Activated CD8-positive, alpha-beta T cell treated with anti-CD3 and anti-CD28 coated beads, Interleukin-2, amount 10 ng/mL, durations not matched to agents 7 days and 5 days (primary cell): ENCODE data around the gene BOD1. TPM values are rescaled to one million over a fixed set of nuclear protein-coding genes. Genes with fewer than 3 reads are reported as not detected.
A peak's percentile ranks its signal among the peaks of the same experiment; 100 is the strongest.
"Not testable (repeated sequence)": the region's sequence is repeated elsewhere in the genome, so short reads cannot be mapped to it uniquely, and the experiment has no call there.

Experiments used
- ATAC-seq: fragments of 150-1000 bp; cut with Tn5 transposase; one replicate; pipeline ENCODE4 v1.10.0; 2021; ENCODE audit warnings: moderate library complexity
- CTCF ChIA-PET: fragments of 350-600 bp; sonication (Branson Sonifier 250); formaldehyde crosslinking; loops from one replicate; lab custom pipeline; 2021; ENCODE audit warnings: antibody characterized with exemption; lab: Charles Lee
- POLR2A ChIA-PET: fragments of 350-600 bp; sonication (Branson Sonifier 250); formaldehyde crosslinking; loops from one replicate; lab custom pipeline; 2021; ENCODE audit warnings: antibody characterized with exemption; lab: Charles Lee
- DNase-seq: peaks from one replicate; pipeline ENCODE4 v3.0.0-alpha.2; 2020
- H3K27ac Mint-ChIP-seq: one replicate; pipeline ENCODE4 v1.8.0; 2021; ENCODE audit warnings: mild to moderate bottlenecking, mixed read lengths
- H3K27me3 Mint-ChIP-seq: one replicate; pipeline ENCODE4 v1.8.0; 2021; ENCODE audit warnings: low read depth, mixed read lengths
- H3K36me3 Mint-ChIP-seq: one replicate; pipeline ENCODE4 v1.8.0; 2021; ENCODE audit warnings: low read depth, mixed read lengths
- H3K4me1 Mint-ChIP-seq: one replicate; pipeline ENCODE4 v1.8.0; 2021; ENCODE audit warnings: low read depth, mixed read lengths
- H3K4me3 Mint-ChIP-seq: one replicate; pipeline ENCODE4 v1.8.0; 2021; ENCODE audit warnings: mild to moderate bottlenecking, mixed read lengths
- H3K9me3 Mint-ChIP-seq: one replicate; pipeline ENCODE4 v1.8.0; 2022; ENCODE audit warnings: mixed read lengths; ENCODE audit not compliant: insufficient read depth
- total RNA-seq, 2 experiments: library from RNA; stranded (reverse); gene quantifications; one replicate each; pipeline ENCODE4 v1.2.3, GENCODE V29; 2021

The BOD1 gene
- total RNA-seq, 2 experiments from 2014 or later, result 14.0 to 20.3 TPM

DNA sequence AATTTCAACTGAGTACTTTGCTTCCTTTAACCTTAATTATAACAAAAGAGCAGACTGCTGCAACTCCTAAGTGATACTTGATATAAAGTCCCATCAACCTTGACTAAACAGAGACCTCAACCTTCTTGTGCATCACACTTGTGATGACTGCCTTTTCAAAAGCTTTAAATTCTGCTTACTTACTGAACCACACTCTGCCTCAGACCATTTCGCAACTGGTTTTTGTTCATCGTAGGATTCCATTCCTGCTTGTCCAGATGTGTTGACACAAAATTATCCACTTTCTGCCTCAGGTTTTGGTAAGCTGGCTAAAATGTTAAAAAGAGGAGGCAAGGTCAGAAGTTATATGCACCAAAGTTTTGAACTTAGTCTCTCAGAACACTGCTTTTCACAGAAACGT is 3.5 kb downstream of the BOD1 start:
- Mint-ChIP-seq H3K9me3 (no peaks in the 10 kb centered on the region), H3K36me3 (peaks cover 41% of the 10 kb centered on the region), H3K4me3 (no peak overlapping the region), H3K27me3 (no peaks in the 10 kb centered on the region), H3K4me1 (peaks cover 30% of the 10 kb centered on the region), H3K27ac (no peak overlapping the region)
- POLR2A ChIA-PET, result no interaction called here
- no peak for DNase-seq
- no peak for ATAC-seq
- CTCF ChIA-PET, result interaction anchor here (0.7 to 1.2 kb wide), 2 partner anchors 40 to 312 kb away, joined by 3 to 4 read pairs; no protein-coding TSS in a partner anchor

DNA sequence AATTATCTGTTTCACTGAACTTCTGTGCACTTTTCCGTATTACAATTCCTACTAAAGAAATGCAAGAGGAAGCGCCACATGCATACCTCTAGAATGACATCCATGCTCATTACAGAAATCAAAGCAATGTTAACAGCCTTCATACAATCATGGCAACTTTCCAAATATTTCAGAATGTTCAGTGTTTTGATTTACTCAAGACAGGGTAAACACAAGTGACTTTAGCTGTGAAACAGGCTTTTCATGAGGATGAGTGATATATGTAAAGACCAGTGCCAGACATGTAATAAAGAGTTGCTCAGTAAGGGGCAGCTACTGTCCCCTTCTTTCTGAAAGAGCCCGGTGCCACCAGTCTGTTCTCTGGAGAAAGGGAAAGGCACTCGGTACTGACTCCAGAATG is 4.7 kb downstream of the BOD1 start:
- ATAC-seq, result no peak
- no peaks in the 10 kb centered on the region for H3K9me3 Mint-ChIP-seq
- H3K4me3 Mint-ChIP-seq, result no peak overlapping the region
- ChIA-PET CTCF (no interaction called here), POLR2A (no interaction called here)
- peaks cover 52% of the 10 kb centered on the region for H3K36me3 Mint-ChIP-seq
- H3K27me3 Mint-ChIP-seq, result no peaks in the 10 kb centered on the region
- DNase-seq, result no peak
- H3K27ac Mint-ChIP-seq, result no peak overlapping the region
- H3K4me1 Mint-ChIP-seq, result peaks cover 25% of the 10 kb centered on the region

DNA sequence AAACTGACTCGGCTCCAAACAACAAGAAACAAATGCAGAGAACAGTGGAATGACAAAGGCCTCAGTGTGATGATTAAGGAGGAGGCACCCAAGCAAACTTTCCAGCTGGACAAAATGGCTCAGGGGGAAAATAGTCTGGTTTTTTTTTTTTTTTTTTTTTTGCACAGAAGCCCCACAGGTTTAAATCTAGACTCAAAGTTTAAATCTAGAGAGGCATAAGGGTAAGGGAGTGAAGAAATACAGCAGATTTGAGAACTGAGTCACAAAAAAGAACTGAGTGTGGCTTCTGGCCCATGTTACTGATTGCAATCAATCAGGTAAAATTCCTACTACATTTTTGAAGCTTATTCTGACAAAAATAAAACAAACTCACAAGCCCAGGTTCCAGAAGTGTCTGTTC is 12.3 kb downstream of the BOD1 start:
- no peak for ATAC-seq
- ChIA-PET CTCF (no interaction called here), POLR2A (no interaction called here)
- Mint-ChIP-seq H3K4me3 (no peak overlapping the region), H3K9me3 (no peaks in the 10 kb centered on the region), H3K27ac (no peak overlapping the region), H3K4me1 (no peaks in the 10 kb centered on the region), H3K36me3 (peaks cover 28% of the 10 kb centered on the region), H3K27me3 (no peaks in the 10 kb centered on the region)
- no peak for DNase-seq

DNA sequence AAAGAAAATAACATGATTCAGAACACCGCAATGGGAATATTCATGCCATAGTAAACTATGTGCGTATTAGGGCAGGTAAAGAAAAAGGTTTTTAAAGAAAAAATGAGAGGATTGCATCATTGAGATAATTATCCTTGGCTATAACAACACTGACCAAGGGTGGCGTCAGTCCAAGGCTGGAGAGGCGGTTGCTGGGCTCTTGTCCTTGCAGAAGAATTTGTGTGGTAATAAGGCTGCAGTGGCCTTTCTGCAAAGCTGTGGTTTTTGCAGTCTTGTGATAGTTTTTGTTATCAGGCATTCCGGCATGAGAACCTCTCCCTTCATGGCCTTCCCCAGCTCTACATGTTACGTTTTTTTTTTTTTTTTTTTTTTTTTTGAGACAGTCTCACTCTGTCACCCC is 14.0 kb downstream of the BOD1 start:
- Mint-ChIP-seq H3K27ac (no peak overlapping the region), H3K9me3 (no peaks in the 10 kb centered on the region), H3K27me3 (no peaks in the 10 kb centered on the region), H3K36me3 (peaks cover 23% of the 10 kb centered on the region), H3K4me3 (no peak overlapping the region), H3K4me1 (no peaks in the 10 kb centered on the region)
- no peak for ATAC-seq
- ChIA-PET POLR2A (no interaction called here), CTCF (interaction anchor here (1.5 kb wide), 1 partner anchor 13 kb away, joined by 9 read pairs; the partner anchor contains the start of gene BOD1)
- DNase-seq, result no peak

DNA sequence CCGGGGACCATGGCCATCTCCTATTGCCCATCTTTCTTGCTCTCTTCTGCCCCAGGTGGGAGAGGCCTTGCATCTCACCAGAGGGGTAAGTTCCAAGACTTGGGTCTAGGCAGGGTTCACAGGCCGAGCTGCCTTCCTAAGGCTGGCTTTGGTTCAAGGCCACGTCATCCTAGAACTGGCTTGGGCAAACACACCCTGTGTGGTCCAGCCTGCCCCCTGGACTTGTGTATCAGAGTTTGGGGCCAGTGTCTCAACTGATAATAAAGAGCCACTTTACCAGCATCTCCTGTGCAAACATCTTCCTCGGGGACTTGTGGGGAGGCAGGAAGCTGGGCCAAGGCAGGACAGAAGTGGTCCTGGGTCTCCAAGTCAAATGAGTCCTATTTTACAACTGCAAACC is 17.8 kb downstream of the BOD1 start:
- H3K27me3 Mint-ChIP-seq, result no peaks in the 10 kb centered on the region
- peaks cover 5% of the 10 kb centered on the region for H3K9me3 Mint-ChIP-seq
- CTCF ChIA-PET, result interaction anchor here (1.3 kb wide), 1 partner anchor 17 kb away, joined by 3 read pairs; no protein-coding TSS in a partner anchor
- ATAC-seq, result no peak
- no peak for DNase-seq
- no peak overlapping the region for H3K27ac Mint-ChIP-seq
- H3K4me1 Mint-ChIP-seq, result no peaks in the 10 kb centered on the region
- H3K36me3 Mint-ChIP-seq, result peaks cover 5% of the 10 kb centered on the region
- POLR2A ChIA-PET, result no interaction called here
- no peak overlapping the region for H3K4me3 Mint-ChIP-seq

DNA sequence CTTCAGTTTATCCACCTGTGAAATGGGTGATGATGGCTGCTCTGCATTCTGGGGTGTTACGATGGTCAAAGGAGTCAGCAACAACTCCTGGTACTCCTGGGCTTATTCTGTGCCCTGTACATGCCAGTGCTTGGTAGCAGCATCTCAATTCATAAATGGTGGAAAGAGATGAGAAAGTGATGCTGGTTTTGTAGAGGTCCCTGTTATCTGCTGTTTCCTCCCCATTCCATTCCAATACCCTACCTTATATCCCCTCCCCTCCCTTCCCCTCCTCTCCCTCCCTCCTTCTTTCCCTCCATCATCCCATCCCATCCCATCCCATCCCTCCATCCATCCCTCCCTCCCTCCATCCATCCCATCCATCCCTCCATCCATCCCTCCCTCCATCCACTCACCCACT is 19.1 kb downstream of the BOD1 start:
- Mint-ChIP-seq H3K4me3 (no peak overlapping the region), H3K27me3 (no peaks in the 10 kb centered on the region), H3K36me3 (peaks cover 8% of the 10 kb centered on the region), H3K4me1 (no peaks in the 10 kb centered on the region), H3K9me3 (peaks cover 8% of the 10 kb centered on the region), H3K27ac (no peak overlapping the region)
- ATAC-seq, result no peak
- POLR2A ChIA-PET, result no interaction called here
- CTCF ChIA-PET, result no interaction called here
- DNase-seq, result no peak

DNA sequence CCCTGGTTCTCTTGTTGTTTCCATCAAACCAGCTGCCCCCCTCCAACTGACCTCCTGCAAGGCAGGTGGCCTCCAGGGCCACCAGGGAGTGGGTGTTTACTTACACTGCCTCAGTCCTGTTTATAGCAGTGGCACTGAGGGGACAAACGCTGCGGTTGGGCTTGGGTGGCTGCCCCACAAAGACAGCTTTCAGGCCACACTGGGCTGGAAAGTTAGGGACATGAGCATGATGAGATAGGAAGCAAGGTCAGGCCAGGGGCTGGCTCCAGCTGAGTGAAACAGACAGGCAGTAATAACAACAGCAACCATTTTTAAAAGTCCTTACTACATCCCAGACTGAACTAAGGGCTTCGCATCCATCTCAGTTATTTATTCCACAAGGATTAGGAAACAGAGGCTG is 20.6 kb downstream of the BOD1 start:
- CTCF ChIA-PET, result no interaction called here
- Mint-ChIP-seq H3K27ac (no peak overlapping the region), H3K36me3 (peaks cover 8% of the 10 kb centered on the region)

DNA sequence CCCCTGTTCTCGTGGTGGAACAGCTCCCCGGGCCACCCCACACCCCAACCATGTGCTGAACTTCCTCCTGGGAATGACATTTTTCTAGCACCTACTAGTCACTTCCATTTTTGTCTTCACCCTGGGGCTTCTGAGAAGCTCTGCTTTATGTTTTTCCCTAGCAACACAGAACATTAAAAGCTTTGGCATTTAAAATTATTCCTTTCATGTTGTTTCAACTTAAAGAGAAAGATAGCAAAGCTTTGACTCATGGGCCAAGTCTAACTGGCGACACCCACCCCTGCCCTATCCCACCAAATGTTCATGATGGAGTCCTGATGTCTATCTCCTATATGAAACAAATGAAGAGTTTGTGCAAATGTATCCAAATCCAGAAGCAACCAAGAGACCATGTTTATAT is 22.4 kb downstream of the BOD1 start:
- Mint-ChIP-seq H3K27ac (no peak overlapping the region), H3K4me3 (no peak overlapping the region), H3K36me3 (peaks cover 8% of the 10 kb centered on the region), H3K27me3 (no peaks in the 10 kb centered on the region), H3K4me1 (no peaks in the 10 kb centered on the region), H3K9me3 (peaks cover 30% of the 10 kb centered on the region)
- no peak for DNase-seq
- ATAC-seq, result no peak
- POLR2A ChIA-PET, result no interaction called here
- CTCF ChIA-PET, result interaction anchor here (0.8 kb wide), 1 partner anchor 379 kb away, joined by 3 read pairs; no protein-coding TSS in a partner anchor

More for the DNA sequence above, 20.6 kb downstream of the BOD1 start:
- DNase-seq, result no peak
- no peaks in the 10 kb centered on the region for H3K4me1 Mint-ChIP-seq
- ATAC-seq, result no peak
- H3K9me3 Mint-ChIP-seq, result peaks cover 22% of the 10 kb centered on the region
- no peak overlapping the region for H3K4me3 Mint-ChIP-seq
- H3K27me3 Mint-ChIP-seq, result no peaks in the 10 kb centered on the region
- POLR2A ChIA-PET, result no interaction called here

DNA sequence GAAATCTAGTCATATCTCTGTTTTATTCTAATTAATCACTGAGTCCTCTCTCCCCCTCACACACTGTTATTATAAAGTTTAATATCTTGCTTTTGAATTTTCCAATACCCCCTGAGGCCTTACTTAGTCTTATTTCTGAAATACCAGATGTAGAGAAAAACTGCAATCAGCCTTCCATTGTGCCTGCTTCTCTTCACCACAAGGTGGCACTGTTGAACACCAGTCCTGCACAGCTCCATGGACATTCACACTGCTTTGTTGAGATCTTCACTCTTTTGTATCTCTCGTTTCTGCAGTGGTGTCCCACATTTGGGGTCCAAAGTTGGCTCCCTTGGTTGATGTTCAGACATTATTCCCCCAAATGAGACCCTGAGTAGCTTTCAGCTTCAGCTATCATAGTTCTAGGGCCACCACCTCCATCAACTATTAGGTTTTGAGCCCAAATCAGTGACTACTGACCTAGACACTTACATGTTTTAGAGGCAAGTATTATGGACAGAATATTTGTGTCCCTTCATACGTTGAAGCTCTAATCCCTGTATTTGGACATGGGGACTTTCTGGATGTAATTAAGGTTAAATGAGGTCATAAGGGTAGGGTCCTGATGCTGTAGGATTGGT is 24.3 kb downstream of the BOD1 start:
- ATAC-seq (no peak), DNase-seq (peak; percentile 32)
- ChIA-PET CTCF (interaction anchor here (0.9 to 1.3 kb wide), 5 partner anchors 9 to 382 kb away, joined by 3 to 9 read pairs (median 4); partner anchors contain the start of gene BOD1), POLR2A (interaction anchor here (0.6 kb wide), 1 partner anchor 444 kb away, joined by 3 read pairs; no protein-coding TSS in a partner anchor)
- H3K4me1 Mint-ChIP-seq, result no peaks in the 10 kb centered on the region
- H3K4me3 Mint-ChIP-seq, result no peak overlapping the region
- peaks cover 3% of the 10 kb centered on the region for H3K36me3 Mint-ChIP-seq
- H3K9me3 Mint-ChIP-seq, result peaks cover 39% of the 10 kb centered on the region
- no peaks in the 10 kb centered on the region for H3K27me3 Mint-ChIP-seq
- H3K27ac Mint-ChIP-seq, result no peak overlapping the region

DNA sequence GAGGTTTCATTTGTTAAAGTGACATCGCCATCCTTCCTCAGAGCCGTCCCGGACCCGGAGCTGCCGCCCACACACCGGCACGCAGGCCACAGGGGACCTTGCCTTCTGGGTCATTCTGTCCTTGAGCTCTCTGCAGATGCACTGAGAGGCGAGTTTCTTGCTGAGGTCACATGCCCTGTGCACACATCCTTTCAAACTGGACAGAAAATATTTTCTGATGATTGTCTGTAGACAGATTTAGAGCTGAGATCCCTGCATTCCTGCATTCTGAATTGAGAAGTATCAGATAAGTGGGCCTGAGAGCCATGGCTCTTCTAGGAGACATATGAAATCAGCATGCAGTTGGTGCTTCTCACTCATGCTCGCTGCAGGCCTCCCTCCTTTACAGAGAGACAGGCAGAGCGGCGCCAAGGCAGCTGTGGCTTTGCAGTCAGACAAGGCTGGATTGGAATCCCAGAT is 25.4 kb downstream of the BOD1 start:
- Mint-ChIP-seq H3K9me3 (peaks cover 39% of the 10 kb centered on the region), H3K27me3 (no peaks in the 10 kb centered on the region), H3K36me3 (peaks cover 3% of the 10 kb centered on the region), H3K27ac (no peak overlapping the region), H3K4me1 (no peaks in the 10 kb centered on the region), H3K4me3 (no peak overlapping the region)
- POLR2A ChIA-PET, result no interaction called here
- no peak for ATAC-seq
- DNase-seq, result no peak
- CTCF ChIA-PET, result interaction anchor here (0.9 to 1.3 kb wide), 3 partner anchors 18 to 383 kb away, joined by 3 to 9 read pairs (median 5); partner anchors contain the start of gene BOD1

DNA sequence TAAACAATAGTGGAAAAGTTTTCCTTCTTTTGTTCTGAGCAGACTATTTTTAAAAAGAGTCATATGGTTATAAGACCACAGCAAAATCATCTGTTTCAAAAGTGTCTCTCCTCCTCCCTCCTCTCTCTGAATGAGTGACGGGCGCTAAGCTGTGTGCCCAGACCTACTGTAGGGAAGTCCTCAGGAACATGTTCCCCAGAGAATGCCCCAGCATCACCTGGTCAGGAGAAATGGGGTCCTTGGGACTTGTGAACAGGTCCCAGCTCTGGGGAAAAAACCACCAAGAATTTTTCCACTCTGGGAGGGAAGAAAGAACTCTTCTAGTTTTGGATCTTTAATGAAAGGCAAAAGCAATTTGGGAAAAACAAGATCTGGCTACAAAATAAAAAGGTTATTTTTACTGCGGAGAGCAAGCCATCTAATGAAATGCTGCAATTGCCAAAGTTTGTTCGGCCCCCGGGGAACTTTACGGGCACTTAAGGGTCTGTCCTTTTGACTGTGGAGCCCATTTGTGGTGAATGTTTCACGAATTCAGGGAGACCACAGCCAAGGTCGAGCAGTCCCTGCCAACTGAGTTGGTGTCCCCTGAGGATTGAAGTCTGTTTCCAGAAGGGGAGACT is 25.9 kb downstream of the BOD1 start:
- Mint-ChIP-seq H3K9me3 (peaks cover 39% of the 10 kb centered on the region), H3K4me3 (no peak overlapping the region), H3K27ac (no peak overlapping the region), H3K36me3 (peaks cover 3% of the 10 kb centered on the region), H3K27me3 (no peaks in the 10 kb centered on the region), H3K4me1 (no peaks in the 10 kb centered on the region)
- ChIA-PET CTCF (interaction anchor here (0.9 kb wide), 1 partner anchor 18 kb away, joined by 3 read pairs; no protein-coding TSS in a partner anchor), POLR2A (no interaction called here)
- no peak for DNase-seq
- no peak for ATAC-seq

DNA sequence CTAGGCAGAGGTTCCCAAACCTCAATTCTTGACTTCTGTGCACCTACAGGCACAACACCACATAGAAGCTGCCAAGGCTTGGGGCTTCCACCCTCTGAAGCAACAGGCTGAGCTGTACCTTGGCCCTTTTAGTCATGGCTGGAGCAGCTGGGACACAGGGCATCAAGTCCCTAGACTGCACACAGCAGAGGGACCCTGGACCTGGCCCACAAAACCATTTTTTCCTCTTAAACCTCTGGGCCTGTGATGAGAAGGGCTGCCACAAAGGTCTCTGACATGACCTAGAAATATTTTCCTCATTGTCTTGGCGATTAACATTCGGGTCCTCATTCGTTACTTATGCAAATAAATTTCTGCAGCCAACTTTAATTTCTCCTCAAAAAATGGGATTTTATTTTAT is 30.3 kb downstream of the BOD1 start:
- H3K4me1 Mint-ChIP-seq, H3K4me3 Mint-ChIP-seq, POLR2A ChIA-PET, CTCF ChIA-PET, DNase-seq, H3K27ac Mint-ChIP-seq, H3K36me3 Mint-ChIP-seq, H3K27me3 Mint-ChIP-seq, ATAC-seq: not testable (repeated sequence)
- peaks cover 27% of the 10 kb centered on the region for H3K9me3 Mint-ChIP-seq
